OCI-LY3 (cell line): ENCODE measurements around the gene TNF.

ENCODE experiments used
- H2AFZ ChIP-seq: fragments of 200-600, 300-600 bp; shearing (Covaris generic); 2 replicates; pipeline ENCODE4 v1.6.0; 2014; ENCODE audit warnings: antibody characterized with exemption, low read depth, low read length
- H3K27ac ChIP-seq: fragments of 200-600, 300-600 bp; sonication (generic); 2 replicates; pipeline ENCODE4 v1.5.1; 2014; ENCODE audit warnings: mild to moderate bottlenecking, low read length, moderate library complexity, mixed read lengths
- H3K27me3 ChIP-seq: fragments of 200-600, 300-600 bp; sonication (generic); 2 replicates; pipeline ENCODE4 v1.6.1; 2014; ENCODE audit warnings: low read depth, low read length, mixed read lengths
- H3K36me3 ChIP-seq: fragments of 200-600, 300-600 bp; sonication (generic); replicated peaks from 2 replicates; pipeline ENCODE3; 2014; ENCODE audit warnings: low read depth, low read length, mixed read lengths
- H3K4me1 ChIP-seq: fragments of 300-600, 200-600 bp; sonication (generic); 2 replicates; pipeline ENCODE4 v1.6.1; 2014; ENCODE audit warnings: low read length, mixed read lengths
- H3K4me2 ChIP-seq: fragments of 200-600, 300-600 bp; sonication (generic); 2 replicates; pipeline ENCODE4 v1.6.1; 2014; ENCODE audit warnings: low read length, mixed read lengths
- H3K4me3 ChIP-seq: fragments of 300-600, 200-600 bp; sonication (generic); 2 replicates; pipeline ENCODE4 v1.5.1; 2014; ENCODE audit warnings: antibody characterized with exemption, mild to moderate bottlenecking, low read length, moderate library complexity
- H3K79me2 ChIP-seq: fragments of 300-600, 200-600 bp; shearing (Covaris generic); 2 replicates; pipeline ENCODE4 v1.6.1; 2014; ENCODE audit warnings: mild to moderate bottlenecking, low read length, mixed read lengths
- H3K9ac ChIP-seq: fragments of 300-600, 200-600 bp; shearing (Covaris generic); 2 replicates; pipeline ENCODE4 v1.6.0; 2014; ENCODE audit warnings: mild to moderate bottlenecking, low read length, moderate library complexity
- H3K9me3 ChIP-seq: fragments of 200-600, 300-600 bp; shearing (Covaris generic); 2 replicates; pipeline ENCODE4 v1.6.1; 2014; ENCODE audit warnings: low read length, mixed read lengths; ENCODE audit not compliant: insufficient read depth
- H4K20me1 ChIP-seq: fragments of 200-600, 300-600 bp; sonication (generic); 2 replicates; pipeline ENCODE4 v1.6.1; 2016; ENCODE audit warnings: low read length, mixed read lengths; ENCODE audit not compliant: insufficient read depth
- EZH2phosphoT487 ChIP-seq: fragments of 200-600 bp; shearing (Covaris generic); IDR thresholded peaks from 2 replicates; pipeline ENCODE4 v1.6.1; 2018; ENCODE audit warnings: antibody characterized with exemption, mixed run types, low read depth
- TF ChIP-seq, protein P1 (sequence below): fragments of 200-600, 300-600 bp; sonication (generic); IDR thresholded peaks from 2 replicates; pipeline ENCODE4 v1.5.1; 2014; ENCODE audit warnings: antibody characterized with exemption, low read length, low read depth

TNF gene

DNA sequence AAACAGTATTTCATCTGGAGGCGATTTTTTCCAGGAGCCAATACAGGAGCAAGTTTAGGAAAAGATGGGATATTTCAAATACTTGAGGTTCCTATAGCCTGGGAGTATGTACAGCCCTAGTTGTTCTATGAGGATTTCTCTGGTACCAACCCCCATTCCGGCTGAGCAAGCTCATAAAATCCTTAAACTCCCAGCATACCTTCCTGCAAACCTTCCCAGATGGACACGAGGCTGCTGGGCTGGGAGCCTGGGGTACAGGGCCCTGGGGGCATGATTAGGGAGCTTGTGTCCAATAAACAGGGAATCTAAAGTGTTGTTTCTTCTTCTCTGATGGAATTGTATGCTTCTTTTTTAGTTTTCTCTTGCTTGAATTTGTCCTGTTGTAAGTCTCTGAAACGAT, 46.6 kb downstream of the TNF start:
- Histone ChIP-seq H3K4me2 (peak overlapping the region; percentile 95), H3K9ac (peak overlapping the region; percentile 99), H3K9me3 (no peaks in the 10 kb centered on the region), H3K4me3 (peak overlapping the region; percentile 98), H2AFZ (no peak overlapping the region), H3K36me3 (peaks cover 48% of the 10 kb centered on the region), H3K27me3 (no peaks in the 10 kb centered on the region), H3K79me2 (peaks cover 46% of the 10 kb centered on the region), H3K27ac (peak overlapping the region; percentile 85; the same call in 1 of the 2 replicates), H3K4me1 (peaks cover 14% of the 10 kb centered on the region), H4K20me1 (peaks cover 18% of the 10 kb centered on the region)
- TF ChIP-seq EZH2phosphoT487: no peak
- TF ChIP-seq, protein P1, sequence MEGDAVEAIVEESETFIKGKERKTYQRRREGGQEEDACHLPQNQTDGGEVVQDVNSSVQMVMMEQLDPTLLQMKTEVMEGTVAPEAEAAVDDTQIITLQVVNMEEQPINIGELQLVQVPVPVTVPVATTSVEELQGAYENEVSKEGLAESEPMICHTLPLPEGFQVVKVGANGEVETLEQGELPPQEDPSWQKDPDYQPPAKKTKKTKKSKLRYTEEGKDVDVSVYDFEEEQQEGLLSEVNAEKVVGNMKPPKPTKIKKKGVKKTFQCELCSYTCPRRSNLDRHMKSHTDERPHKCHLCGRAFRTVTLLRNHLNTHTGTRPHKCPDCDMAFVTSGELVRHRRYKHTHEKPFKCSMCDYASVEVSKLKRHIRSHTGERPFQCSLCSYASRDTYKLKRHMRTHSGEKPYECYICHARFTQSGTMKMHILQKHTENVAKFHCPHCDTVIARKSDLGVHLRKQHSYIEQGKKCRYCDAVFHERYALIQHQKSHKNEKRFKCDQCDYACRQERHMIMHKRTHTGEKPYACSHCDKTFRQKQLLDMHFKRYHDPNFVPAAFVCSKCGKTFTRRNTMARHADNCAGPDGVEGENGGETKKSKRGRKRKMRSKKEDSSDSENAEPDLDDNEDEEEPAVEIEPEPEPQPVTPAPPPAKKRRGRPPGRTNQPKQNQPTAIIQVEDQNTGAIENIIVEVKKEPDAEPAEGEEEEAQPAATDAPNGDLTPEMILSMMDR: no peak

DNA sequence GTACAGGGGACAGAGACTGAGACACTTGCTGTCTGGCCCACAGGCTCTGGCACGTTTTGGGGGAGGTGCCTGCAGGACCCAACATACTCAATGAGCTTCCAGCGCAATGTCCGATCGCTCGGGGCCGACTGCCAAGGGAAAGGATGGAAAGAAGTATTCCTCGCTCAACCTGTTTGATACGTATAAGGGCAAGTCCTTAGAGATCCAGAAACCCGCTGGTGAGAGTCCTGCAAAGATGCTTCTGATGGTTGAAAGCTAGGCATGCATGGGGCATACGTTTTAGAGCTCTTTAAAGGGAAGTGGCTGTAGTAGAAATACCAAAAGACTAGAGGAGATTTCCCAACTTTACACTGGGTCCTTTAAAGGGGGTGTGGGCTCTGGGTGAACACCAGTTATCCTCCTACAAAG, 47.3 kb downstream of the TNF start:
- Histone ChIP-seq H3K27me3 (no peaks in the 10 kb centered on the region), H3K9me3 (no peaks in the 10 kb centered on the region), H3K4me3 (no peak overlapping the region), H3K9ac (no peak overlapping the region), H3K4me2 (no peak overlapping the region), H4K20me1 (peaks cover 18% of the 10 kb centered on the region), H3K27ac (no peak overlapping the region), H2AFZ (no peak overlapping the region), H3K4me1 (peaks cover 14% of the 10 kb centered on the region), H3K79me2 (peaks cover 46% of the 10 kb centered on the region), H3K36me3 (peaks cover 54% of the 10 kb centered on the region)
- no peak for TF ChIP-seq EZH2phosphoT487
- TF ChIP-seq, protein P1: no peak

DNA sequence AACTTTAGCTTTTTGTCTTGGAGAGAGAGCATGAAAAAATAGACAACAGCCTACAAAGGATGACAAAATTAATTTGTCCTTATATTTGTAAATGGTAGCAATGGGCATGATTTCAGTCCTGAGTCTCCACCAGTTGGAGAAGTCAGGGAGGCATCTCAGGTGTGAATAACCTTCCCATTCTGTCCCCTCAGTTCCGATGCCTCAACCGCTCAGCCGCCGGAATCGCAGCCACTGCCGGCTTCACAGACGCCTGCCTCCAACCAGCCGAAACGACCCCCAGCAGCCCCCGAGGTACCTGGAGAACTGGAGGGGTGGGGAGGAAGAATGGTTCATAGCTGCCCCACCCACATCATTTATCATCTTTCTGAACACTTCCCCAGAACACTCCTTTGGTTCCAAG, 48.7 kb downstream of the TNF start:
- H3K79me2 ChIP-seq: peaks cover 46% of the 10 kb centered on the region
- peaks cover 18% of the 10 kb centered on the region for H4K20me1 ChIP-seq

DNA sequence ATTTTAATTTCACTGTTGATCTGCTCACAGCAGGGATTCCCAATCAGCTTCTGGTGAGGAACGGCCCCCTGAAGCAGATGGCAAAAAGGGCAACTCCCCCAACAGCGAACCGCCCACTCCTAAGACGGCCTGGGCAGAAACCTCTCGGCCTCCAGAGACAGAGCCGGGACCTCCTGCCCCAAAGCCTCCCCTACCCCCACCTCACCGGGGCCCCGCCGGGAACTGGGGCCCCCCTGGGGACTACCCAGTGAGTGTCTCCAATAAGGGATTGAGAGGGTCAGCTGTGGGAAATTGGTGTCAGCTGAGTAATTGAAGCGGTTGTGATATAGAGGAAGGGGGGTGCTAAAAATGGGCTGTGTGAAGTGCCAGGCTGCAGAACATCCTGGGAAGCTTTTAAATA, 51.6 kb downstream of the TNF start:
- Histone ChIP-seq H3K9ac (no peak overlapping the region), H3K79me2 (peaks cover 32% of the 10 kb centered on the region), H3K27ac (no peak overlapping the region), H3K36me3 (peaks cover 62% of the 10 kb centered on the region), H3K27me3 (no peaks in the 10 kb centered on the region), H4K20me1 (peaks cover 13% of the 10 kb centered on the region), H3K9me3 (no peaks in the 10 kb centered on the region), H3K4me1 (peaks cover 6% of the 10 kb centered on the region), H3K4me2 (no peak overlapping the region), H3K4me3 (no peak overlapping the region), H2AFZ (no peak overlapping the region)
- no peak for TF ChIP-seq EZH2phosphoT487
- TF ChIP-seq, protein P1: no peak

More for the DNA sequence above, 48.7 kb downstream of the TNF start:
- TF ChIP-seq EZH2phosphoT487: no peak
- Histone ChIP-seq H3K27ac (no peak overlapping the region), H3K27me3 (no peaks in the 10 kb centered on the region), H2AFZ (no peak overlapping the region), H3K4me2 (no peak overlapping the region), H3K4me1 (peaks cover 14% of the 10 kb centered on the region), H3K9me3 (no peaks in the 10 kb centered on the region), H3K36me3 (peaks cover 60% of the 10 kb centered on the region), H3K4me3 (no peak overlapping the region), H3K9ac (no peak overlapping the region)
